Fibroblast of lung (primary cell): ENCODE results near the gene PARP6. TPM values are rescaled to one million over a fixed set of nuclear protein-coding genes. Genes with fewer than 3 reads are reported as not detected.

ENCODE experiments used
- DNase-seq, 2 donors: peaks; one replicate each; pipeline versions ENCODE4 v3.0.0 to v3.0.0-alpha.2; 2010; ENCODE audit warnings: low read depth in 2 of 2
- H2AFZ ChIP-seq: 2 replicates; pipeline ENCODE4 v1.5.1; 2012; ENCODE audit warnings: low read length, control low read depth, inconsistent platforms
- H3K27ac ChIP-seq: 2 replicates; pipeline ENCODE4 v1.5.1; 2011; ENCODE audit warnings: low read length, control low read depth; ENCODE audit not compliant: insufficient read depth
- H3K27me3 ChIP-seq: 2 replicates; pipeline ENCODE4 v1.5.1; 2011; ENCODE audit warnings: mild to moderate bottlenecking, low read length; ENCODE audit not compliant: control insufficient read depth, insufficient read depth
- H3K36me3 ChIP-seq: 2 replicates; pipeline ENCODE4 v1.5.1; 2011; ENCODE audit warnings: low read length; ENCODE audit not compliant: control insufficient read depth, insufficient read depth
- H3K4me1 ChIP-seq: 2 replicates; pipeline ENCODE4 v1.5.1; 2011; ENCODE audit warnings: low read length; ENCODE audit not compliant: control insufficient read depth, insufficient read depth; ENCODE audit errors: extremely low read depth
- H3K4me2 ChIP-seq: 2 replicates; pipeline ENCODE4 v1.5.1; 2011; ENCODE audit warnings: low read length, control low read depth; ENCODE audit not compliant: insufficient read depth; ENCODE audit errors: extremely low read depth
- H3K4me3 ChIP-seq, 4 experiments: fragments of 200-600 bp in 1 of 4; sonication (generic) in 1 of 4; replicated peaks in 1 of 4; 2 replicates each; pipeline ENCODE4 v1.5.1; 2011 to 2016; ENCODE audit warnings: low read length in 4 of 4, low read depth in 3 of 4, mild to moderate bottlenecking in 3 of 4, control low read depth in 2 of 4, inconsistent platforms in 1 of 4, mixed read lengths in 1 of 4; ENCODE audit not compliant: insufficient read depth in 1 of 4; ENCODE audit errors: control extremely low read depth in 1 of 4
- H3K79me2 ChIP-seq: 2 replicates; pipeline ENCODE4 v1.5.1; 2012; ENCODE audit warnings: mild to moderate bottlenecking, low read length, inconsistent platforms; ENCODE audit not compliant: control insufficient read depth, insufficient read depth
- H3K9ac ChIP-seq: 2 replicates; pipeline ENCODE4 v1.5.1; 2011; ENCODE audit warnings: mild to moderate bottlenecking, low read length, control low read depth; ENCODE audit not compliant: insufficient read depth
- H3K9me3 ChIP-seq: 2 replicates; pipeline ENCODE4 v1.5.1; 2012; ENCODE audit warnings: low read depth, low read length; ENCODE audit not compliant: control insufficient read depth, insufficient read depth
- H4K20me1 ChIP-seq: 2 replicates; pipeline ENCODE4 v1.5.1; 2011; ENCODE audit warnings: low read length; ENCODE audit not compliant: control insufficient read depth, insufficient read depth; ENCODE audit errors: extremely low read depth
- EZH2 ChIP-seq: IDR thresholded peaks from 2 replicates; pipeline ENCODE4 v1.5.1; 2012; ENCODE audit warnings: low read length, control low read depth, mild to moderate bottlenecking; ENCODE audit errors: missing control alignments
- polyA plus RNA-seq, 2 donors: library from polyadenylated mRNA; depleted of rRNA in 1 of 2; stranded (reverse) in 1 of 2; unstranded in 1 of 2; fragments of >200 nt; gene quantifications; 2 replicates each; pipeline ENCODE4 v1.2.1, GENCODE V29; 2011 to 2012; ENCODE audit warnings: missing spikeins in 1 of 2
- total RNA-seq: library from RNA; depleted of rRNA; stranded (reverse); fragments of >200 nt; gene quantifications from 2 replicates; pipeline ENCODE4 v1.2.1, GENCODE V29; 2014
- TF ChIP-seq, protein P1 (sequence below), 2 donors: IDR thresholded peaks in 1 of 2; conservative IDR thresholded peaks in 1 of 2; 1 replicate in 1 of 2; 2 replicates in 1 of 2; pipeline ENCODE4 v1.5.1; 2011 to 2012; ENCODE audit warnings: low read length in 2 of 2, control low read depth in 1 of 2, inconsistent platforms in 1 of 2, low read depth in 1 of 2, mild to moderate bottlenecking in 1 of 2

The PARP6 gene
- total and polyA plus RNA-seq, 2 donors (not counting 1 experiment from before 2014, with no cell fraction given), result 27.4 to 37.7 TPM

DNA sequence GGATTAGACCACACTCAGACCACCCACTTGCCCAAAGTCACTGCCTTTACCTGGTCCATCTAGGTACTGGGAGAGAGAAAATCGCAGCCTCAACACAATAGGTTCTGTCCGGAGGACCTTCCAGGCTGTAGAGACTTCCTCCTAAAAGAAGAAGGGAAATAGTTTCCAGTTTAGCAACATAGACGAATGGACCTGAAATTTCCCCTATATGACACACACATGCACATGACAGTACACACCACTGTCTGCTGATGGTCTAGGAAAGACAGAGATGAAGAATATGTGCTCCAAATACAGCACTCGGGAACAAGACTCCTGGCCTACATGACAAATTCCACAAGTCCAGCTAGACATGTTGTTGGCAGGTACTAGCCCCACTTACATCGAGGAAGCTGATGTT, 7.3 kb downstream of the PARP6 start:
- Histone ChIP-seq H3K27ac (no peak overlapping the region), H3K4me2 (no peak overlapping the region), H2AFZ (no peak overlapping the region), H3K9me3 (no peaks in the 10 kb centered on the region), H3K27me3 (no peaks in the 10 kb centered on the region), H3K36me3 (peaks cover 15% of the 10 kb centered on the region), H3K4me3 (no peak overlapping the region), H3K79me2 (no peaks in the 10 kb centered on the region), H4K20me1 (no peaks in the 10 kb centered on the region), H3K9ac (no peak overlapping the region), H3K4me1 (no peaks in the 10 kb centered on the region)
- DNase-seq, result no peak
- TF ChIP-seq EZH2, result no peak
- TF ChIP-seq, protein P1, sequence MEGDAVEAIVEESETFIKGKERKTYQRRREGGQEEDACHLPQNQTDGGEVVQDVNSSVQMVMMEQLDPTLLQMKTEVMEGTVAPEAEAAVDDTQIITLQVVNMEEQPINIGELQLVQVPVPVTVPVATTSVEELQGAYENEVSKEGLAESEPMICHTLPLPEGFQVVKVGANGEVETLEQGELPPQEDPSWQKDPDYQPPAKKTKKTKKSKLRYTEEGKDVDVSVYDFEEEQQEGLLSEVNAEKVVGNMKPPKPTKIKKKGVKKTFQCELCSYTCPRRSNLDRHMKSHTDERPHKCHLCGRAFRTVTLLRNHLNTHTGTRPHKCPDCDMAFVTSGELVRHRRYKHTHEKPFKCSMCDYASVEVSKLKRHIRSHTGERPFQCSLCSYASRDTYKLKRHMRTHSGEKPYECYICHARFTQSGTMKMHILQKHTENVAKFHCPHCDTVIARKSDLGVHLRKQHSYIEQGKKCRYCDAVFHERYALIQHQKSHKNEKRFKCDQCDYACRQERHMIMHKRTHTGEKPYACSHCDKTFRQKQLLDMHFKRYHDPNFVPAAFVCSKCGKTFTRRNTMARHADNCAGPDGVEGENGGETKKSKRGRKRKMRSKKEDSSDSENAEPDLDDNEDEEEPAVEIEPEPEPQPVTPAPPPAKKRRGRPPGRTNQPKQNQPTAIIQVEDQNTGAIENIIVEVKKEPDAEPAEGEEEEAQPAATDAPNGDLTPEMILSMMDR (conservative IDR thresholded peaks at IDR 0.05 in 1 of 2, IDR thresholded peaks at IDR 0.05 in 1 of 2; ENCODE audit: low read depth in 1 of 2, low read length in 2 of 2), result no peak

- no peak for TF ChIP-seq EZH2
- TF ChIP-seq, protein P1 (conservative IDR thresholded peaks at IDR 0.05 in 1 of 2, IDR thresholded peaks at IDR 0.05 in 1 of 2; ENCODE audit: low read depth in 1 of 2, low read length in 2 of 2), result no peak
- Histone ChIP-seq H2AFZ (no peak overlapping the region), H3K27me3 (no peaks in the 10 kb centered on the region), H3K4me2 (no peak overlapping the region), H3K79me2 (no peaks in the 10 kb centered on the region), H3K27ac (no peak overlapping the region), H3K4me3 (no peak overlapping the region), H3K36me3 (peaks cover 14% of the 10 kb centered on the region), H3K9me3 (no peaks in the 10 kb centered on the region), H4K20me1 (no peaks in the 10 kb centered on the region), H3K9ac (no peak overlapping the region), H3K4me1 (no peaks in the 10 kb centered on the region)
- no peak for DNase-seq
Measured at GRCh38 chr15:72252663-72253299, 19.6 kb downstream of the PARP6 start.

- Histone ChIP-seq H3K4me2 (no peak overlapping the region), H3K4me3 (no peak overlapping the region), H3K36me3 (peaks cover 12% of the 10 kb centered on the region), H3K9ac (no peak overlapping the region), H4K20me1 (no peaks in the 10 kb centered on the region), H3K79me2 (no peaks in the 10 kb centered on the region), H3K27me3 (no peaks in the 10 kb centered on the region), H3K4me1 (no peaks in the 10 kb centered on the region), H2AFZ (no peak overlapping the region), H3K27ac (no peak overlapping the region), H3K9me3 (no peaks in the 10 kb centered on the region)
- no peak for DNase-seq
- TF ChIP-seq EZH2, result no peak
- TF ChIP-seq, protein P1 (conservative IDR thresholded peaks at IDR 0.05 in 1 of 2, IDR thresholded peaks at IDR 0.05 in 1 of 2; ENCODE audit: low read depth in 1 of 2, low read length in 2 of 2), result no peak
Measured at GRCh38 chr15:72249142-72249810, 23.1 kb downstream of the PARP6 start.
